PC-3 (cell line): ENCODE measurements around the gene HEPHL1.

Experiments used
- EZH2 ChIP-seq: fragments of 300-600 bp; sonication (generic); IDR thresholded peaks from one replicate; pipeline ENCODE4 v1.6.1; 2017; ENCODE audit warnings: antibody characterized with exemption, mild to moderate bottlenecking, low read length; ENCODE audit not compliant: unreplicated experiment
- TF ChIP-seq, protein P1 (sequence below): fragments of 300-600 bp; sonication (generic); conservative IDR thresholded peaks from 2 replicates; pipeline ENCODE4 v1.5.1; 2017; ENCODE audit warnings: antibody characterized with exemption, low read depth, mild to moderate bottlenecking, low read length

DNA sequence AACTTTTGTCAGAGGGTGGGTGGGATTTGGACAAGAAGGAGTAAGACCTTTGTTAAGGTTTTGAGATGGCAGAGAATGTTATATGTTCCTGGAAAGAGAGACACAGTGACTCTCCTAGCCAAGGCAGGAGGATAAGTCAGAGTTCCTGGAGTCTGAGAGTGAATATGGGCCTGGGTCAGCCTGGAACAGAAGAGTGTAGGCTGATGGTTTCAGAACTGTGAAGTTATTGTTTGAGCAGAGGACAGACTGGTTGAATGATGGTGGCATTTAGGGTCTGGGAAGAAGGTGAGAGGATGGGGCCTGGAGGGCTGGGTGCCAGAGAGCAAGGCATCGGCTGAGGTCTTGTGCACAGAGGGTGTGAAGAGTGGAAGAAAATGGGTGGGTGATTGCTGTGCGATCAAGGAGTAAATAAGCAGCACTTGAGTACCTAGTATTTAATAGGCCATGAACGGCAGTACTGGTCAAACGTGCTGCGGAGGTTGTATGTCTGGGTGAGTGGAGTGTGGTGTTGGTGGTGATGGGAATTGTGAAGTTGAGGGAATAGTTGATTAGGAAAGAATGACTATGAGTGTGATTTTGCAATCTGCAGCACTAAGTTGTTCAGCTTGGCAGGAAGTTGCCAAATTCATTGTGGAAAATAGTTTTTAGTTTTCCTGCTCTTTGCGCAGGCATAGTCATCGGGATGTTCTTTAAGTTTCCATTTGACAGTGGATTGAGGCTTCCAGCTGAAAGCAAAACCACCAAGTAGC, 109.3 kb downstream of the HEPHL1 start:
- TF ChIP-seq, protein P1, sequence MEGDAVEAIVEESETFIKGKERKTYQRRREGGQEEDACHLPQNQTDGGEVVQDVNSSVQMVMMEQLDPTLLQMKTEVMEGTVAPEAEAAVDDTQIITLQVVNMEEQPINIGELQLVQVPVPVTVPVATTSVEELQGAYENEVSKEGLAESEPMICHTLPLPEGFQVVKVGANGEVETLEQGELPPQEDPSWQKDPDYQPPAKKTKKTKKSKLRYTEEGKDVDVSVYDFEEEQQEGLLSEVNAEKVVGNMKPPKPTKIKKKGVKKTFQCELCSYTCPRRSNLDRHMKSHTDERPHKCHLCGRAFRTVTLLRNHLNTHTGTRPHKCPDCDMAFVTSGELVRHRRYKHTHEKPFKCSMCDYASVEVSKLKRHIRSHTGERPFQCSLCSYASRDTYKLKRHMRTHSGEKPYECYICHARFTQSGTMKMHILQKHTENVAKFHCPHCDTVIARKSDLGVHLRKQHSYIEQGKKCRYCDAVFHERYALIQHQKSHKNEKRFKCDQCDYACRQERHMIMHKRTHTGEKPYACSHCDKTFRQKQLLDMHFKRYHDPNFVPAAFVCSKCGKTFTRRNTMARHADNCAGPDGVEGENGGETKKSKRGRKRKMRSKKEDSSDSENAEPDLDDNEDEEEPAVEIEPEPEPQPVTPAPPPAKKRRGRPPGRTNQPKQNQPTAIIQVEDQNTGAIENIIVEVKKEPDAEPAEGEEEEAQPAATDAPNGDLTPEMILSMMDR = no peak
- TF ChIP-seq EZH2 = no peak
